Measurements from ENCODE around the gene ANTXR1. TPM values are rescaled to one million over a fixed set of nuclear protein-coding genes. Genes with fewer than 3 reads are reported as not detected.
A peak's percentile ranks its signal among the peaks of the same experiment; 100 is the strongest.

ANTXR1 gene
- total RNA-seq, 1 donor from 2014 or later, result 54.3 TPM

DNA sequence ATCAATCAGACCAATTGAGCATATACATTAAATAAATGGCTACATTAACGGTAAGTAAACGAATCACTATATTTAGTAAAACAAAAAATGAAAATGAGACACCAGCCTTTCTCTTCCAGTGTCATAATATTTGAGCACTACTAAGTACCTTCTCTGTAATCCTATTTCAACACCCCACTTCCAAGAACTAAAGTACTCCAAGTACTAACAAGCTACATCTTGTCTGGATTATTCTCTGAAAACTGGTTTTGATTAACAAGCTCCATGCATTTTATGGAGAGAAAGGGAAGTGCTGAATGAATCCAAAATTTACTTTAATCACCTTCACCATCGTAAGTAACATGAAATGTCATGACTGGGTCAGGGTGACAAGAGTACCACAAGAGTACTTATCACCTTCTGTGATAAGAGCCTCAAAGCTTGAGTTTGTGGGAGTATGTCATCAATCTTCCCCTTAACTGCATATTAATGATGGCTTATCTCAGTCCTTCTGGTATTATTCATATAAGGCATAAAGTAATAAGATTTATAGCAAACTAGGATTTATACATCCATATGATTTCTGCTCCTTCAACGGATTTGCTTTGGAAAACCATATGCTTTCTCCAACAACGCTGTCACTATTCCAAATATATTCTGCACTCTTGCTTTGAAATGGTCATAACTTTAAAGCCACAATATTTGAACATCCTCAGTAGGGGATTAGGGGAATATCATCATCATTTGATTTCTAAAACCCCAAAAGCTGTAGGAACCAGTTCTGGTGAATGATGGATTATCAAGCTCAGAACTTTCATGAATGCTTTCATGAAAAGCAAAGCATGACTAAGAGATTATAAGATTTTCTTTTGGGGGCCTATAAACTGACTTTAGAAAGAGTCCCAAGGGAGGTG is 127.0 kb downstream of the ANTXR1 start:
- TF ChIP-seq, protein P1, sequence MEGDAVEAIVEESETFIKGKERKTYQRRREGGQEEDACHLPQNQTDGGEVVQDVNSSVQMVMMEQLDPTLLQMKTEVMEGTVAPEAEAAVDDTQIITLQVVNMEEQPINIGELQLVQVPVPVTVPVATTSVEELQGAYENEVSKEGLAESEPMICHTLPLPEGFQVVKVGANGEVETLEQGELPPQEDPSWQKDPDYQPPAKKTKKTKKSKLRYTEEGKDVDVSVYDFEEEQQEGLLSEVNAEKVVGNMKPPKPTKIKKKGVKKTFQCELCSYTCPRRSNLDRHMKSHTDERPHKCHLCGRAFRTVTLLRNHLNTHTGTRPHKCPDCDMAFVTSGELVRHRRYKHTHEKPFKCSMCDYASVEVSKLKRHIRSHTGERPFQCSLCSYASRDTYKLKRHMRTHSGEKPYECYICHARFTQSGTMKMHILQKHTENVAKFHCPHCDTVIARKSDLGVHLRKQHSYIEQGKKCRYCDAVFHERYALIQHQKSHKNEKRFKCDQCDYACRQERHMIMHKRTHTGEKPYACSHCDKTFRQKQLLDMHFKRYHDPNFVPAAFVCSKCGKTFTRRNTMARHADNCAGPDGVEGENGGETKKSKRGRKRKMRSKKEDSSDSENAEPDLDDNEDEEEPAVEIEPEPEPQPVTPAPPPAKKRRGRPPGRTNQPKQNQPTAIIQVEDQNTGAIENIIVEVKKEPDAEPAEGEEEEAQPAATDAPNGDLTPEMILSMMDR (IDR thresholded peaks at IDR 0.05), result no peak
- ATAC-seq, result no peak
- no peaks in the 10 kb centered on the region for H3K36me3 ChIP-seq
- H3K4me1 ChIP-seq, result no peaks in the 10 kb centered on the region
- H3K9me3 ChIP-seq, result no peaks in the 10 kb centered on the region
- no peak for DNase-seq
- H3K27ac ChIP-seq, result no peak overlapping the region
- intact Hi-C loops (cut with DNase I), result no loop called here
- no peak overlapping the region for H3K4me3 ChIP-seq
- no peaks in the 10 kb centered on the region for H3K27me3 ChIP-seq (ENCODE audit: low read depth)

GRCh38 chr2:69141061-69141460 is 128.1 kb downstream of the ANTXR1 start:
- H3K9me3 ChIP-seq, result no peaks in the 10 kb centered on the region
- no peaks in the 10 kb centered on the region for H3K27me3 ChIP-seq (ENCODE audit: low read depth)
- ATAC-seq (no peak), DNase-seq (no peak)
- H3K4me3 ChIP-seq, result no peak overlapping the region
- TF ChIP-seq, protein P1 (IDR thresholded peaks at IDR 0.05), result no peak
- no peak overlapping the region for H3K27ac ChIP-seq
- H3K36me3 ChIP-seq, result peaks cover 4% of the 10 kb centered on the region
- intact Hi-C loops (cut with DNase I), result no loop called here
- H3K4me1 ChIP-seq, result no peaks in the 10 kb centered on the region

- ATAC-seq (no peak), DNase-seq (no peak)
- intact Hi-C loops (cut with DNase I), result no loop called here
- H3K4me3 ChIP-seq, result no peak overlapping the region
- peak overlapping the region; percentile 10 for H3K27ac ChIP-seq
- H3K4me1 ChIP-seq, result no peaks in the 10 kb centered on the region
- H3K9me3 ChIP-seq, result no peaks in the 10 kb centered on the region
- no peaks in the 10 kb centered on the region for H3K27me3 ChIP-seq (ENCODE audit: low read depth)
- peaks cover 4% of the 10 kb centered on the region for H3K36me3 ChIP-seq
- TF ChIP-seq, protein P1 (IDR thresholded peaks at IDR 0.05), result no peak
Observed at GRCh38 chr2:69143748-69144360, 130.9 kb downstream of the ANTXR1 start.

- H3K36me3 ChIP-seq, result peaks cover 4% of the 10 kb centered on the region
- H3K4me1 ChIP-seq, result peaks cover 4% of the 10 kb centered on the region
- DNase-seq, result no peak
- no peak overlapping the region for H3K27ac ChIP-seq
- H3K27me3 ChIP-seq (ENCODE audit: low read depth), result no peaks in the 10 kb centered on the region
- H3K9me3 ChIP-seq, result no peaks in the 10 kb centered on the region
- intact Hi-C loops (cut with DNase I), result no loop called here
- no peak overlapping the region for H3K4me3 ChIP-seq
- TF ChIP-seq, protein P1 (IDR thresholded peaks at IDR 0.05), result no peak
- ATAC-seq, result no peak
Observed at GRCh38 chr2:69145204-69145603, 132.2 kb downstream of the ANTXR1 start.

GRCh38 chr2:69147841-69148533 is 135.0 kb downstream of the ANTXR1 start:
- DNase-seq, result no peak
- intact Hi-C loops (cut with DNase I), result no loop called here
- peaks cover 5% of the 10 kb centered on the region for H3K4me1 ChIP-seq
- H3K9me3 ChIP-seq, result no peaks in the 10 kb centered on the region
- H3K36me3 ChIP-seq, result peaks cover 4% of the 10 kb centered on the region
- TF ChIP-seq, protein P1 (IDR thresholded peaks at IDR 0.05), result no peak
- no peak for ATAC-seq
- no peaks in the 10 kb centered on the region for H3K27me3 ChIP-seq (ENCODE audit: low read depth)
- H3K4me3 ChIP-seq, result no peak overlapping the region
- peak overlapping the region; percentile 5 for H3K27ac ChIP-seq

Data from lower lobe of right lung (tissue), 2 donors.